ENCODE results near the gene RHCE.

GRCh38 chr1:25392841-25393240 is 27.8 kb downstream of the RHCE start:
- TF ChIP-seq KLF10 (CRISPR knock-in tag; IDR thresholded peaks at IDR 0.05) (no peak), JUN (IDR thresholded peaks at IDR 0.05; ENCODE audit: borderline replicate concordance, low read depth, low read length) (no peak), JUN (CRISPR knock-in tag; IDR thresholded peaks at IDR 0.05; ENCODE audit: borderline replicate concordance) (no peak), MEF2A (IDR thresholded peaks at IDR 0.05; ENCODE audit: control insufficient read depth, low read depth, low read length) (no peak), KDM5B (IDR thresholded peaks at IDR 0.05; ENCODE audit: insufficient replicate concordance, low read depth, low read length) (no peak)

Measured in K562 (cell line).